PFSK-1 (cell line): ENCODE measurements around the gene RABGAP1.

ENCODE experiments used
- POLR2AphosphoS5 ChIP-seq: IDR thresholded peaks from 2 replicates; pipeline ENCODE4 v1.6.1; 2012; ENCODE audit warnings: low read depth, mild to moderate bottlenecking, control low read depth, low read length, moderate library complexity
- TF ChIP-seq, protein P1 (sequence below), 2 experiments: IDR thresholded peaks; 2 replicates each; pipeline versions ENCODE4 v1.6.1 to v1.8.0; 2011 to 2012; ENCODE audit warnings: low read depth in 2 of 2, low read length in 2 of 2, control low read depth in 1 of 2, inconsistent platforms in 1 of 2, mild to moderate bottlenecking in 1 of 2, moderate library complexity in 1 of 2; ENCODE audit not compliant: insufficient read depth in 1 of 2

- no peak for TF ChIP-seq POLR2AphosphoS5
- TF ChIP-seq, protein P1, sequence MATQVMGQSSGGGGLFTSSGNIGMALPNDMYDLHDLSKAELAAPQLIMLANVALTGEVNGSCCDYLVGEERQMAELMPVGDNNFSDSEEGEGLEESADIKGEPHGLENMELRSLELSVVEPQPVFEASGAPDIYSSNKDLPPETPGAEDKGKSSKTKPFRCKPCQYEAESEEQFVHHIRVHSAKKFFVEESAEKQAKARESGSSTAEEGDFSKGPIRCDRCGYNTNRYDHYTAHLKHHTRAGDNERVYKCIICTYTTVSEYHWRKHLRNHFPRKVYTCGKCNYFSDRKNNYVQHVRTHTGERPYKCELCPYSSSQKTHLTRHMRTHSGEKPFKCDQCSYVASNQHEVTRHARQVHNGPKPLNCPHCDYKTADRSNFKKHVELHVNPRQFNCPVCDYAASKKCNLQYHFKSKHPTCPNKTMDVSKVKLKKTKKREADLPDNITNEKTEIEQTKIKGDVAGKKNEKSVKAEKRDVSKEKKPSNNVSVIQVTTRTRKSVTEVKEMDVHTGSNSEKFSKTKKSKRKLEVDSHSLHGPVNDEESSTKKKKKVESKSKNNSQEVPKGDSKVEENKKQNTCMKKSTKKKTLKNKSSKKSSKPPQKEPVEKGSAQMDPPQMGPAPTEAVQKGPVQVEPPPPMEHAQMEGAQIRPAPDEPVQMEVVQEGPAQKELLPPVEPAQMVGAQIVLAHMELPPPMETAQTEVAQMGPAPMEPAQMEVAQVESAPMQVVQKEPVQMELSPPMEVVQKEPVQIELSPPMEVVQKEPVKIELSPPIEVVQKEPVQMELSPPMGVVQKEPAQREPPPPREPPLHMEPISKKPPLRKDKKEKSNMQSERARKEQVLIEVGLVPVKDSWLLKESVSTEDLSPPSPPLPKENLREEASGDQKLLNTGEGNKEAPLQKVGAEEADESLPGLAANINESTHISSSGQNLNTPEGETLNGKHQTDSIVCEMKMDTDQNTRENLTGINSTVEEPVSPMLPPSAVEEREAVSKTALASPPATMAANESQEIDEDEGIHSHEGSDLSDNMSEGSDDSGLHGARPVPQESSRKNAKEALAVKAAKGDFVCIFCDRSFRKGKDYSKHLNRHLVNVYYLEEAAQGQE (IDR thresholded peaks at IDR 0.05; ENCODE audit: insufficient read depth in 1 of 2, low read depth in 2 of 2, low read length in 2 of 2), result no peak
These were observed 1.2 kb upstream of the RABGAP1 start for GRCh38 chr9:122939601-122940000.
